Measurements from ENCODE around the gene F8.
"Not testable (repeated sequence)": the region's sequence is repeated elsewhere in the genome, so short reads cannot be mapped to it uniquely, and the experiment has no call there.

The F8 gene

DNA sequence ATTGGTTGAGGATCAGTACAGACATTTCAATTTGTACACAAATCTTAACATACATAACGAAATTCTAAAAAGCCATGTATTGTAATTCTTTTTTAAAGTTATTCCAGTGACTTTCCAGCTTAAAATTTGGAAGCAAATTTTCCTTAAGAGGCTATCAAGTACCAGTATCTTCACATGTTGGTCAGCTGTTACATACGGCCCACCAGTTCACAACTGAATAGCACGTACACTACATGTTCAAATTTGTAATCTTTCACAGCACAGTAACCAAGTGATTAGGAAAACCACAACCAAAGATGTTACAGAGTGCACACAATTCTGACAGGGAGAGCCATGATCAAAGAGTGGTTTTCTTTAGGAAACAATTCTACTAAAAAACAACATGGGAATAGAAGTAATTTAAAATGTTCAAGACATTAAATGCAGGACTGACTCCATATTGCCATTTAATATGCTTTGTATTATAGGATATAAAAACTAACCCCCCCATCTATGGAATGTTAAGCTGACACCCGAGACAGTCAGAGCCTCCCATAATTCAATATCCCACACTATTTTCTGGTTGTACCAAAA is 206.1 kb downstream of the F8 start:
- not testable (repeated sequence) for DNase-seq (ENCODE audit: low read depth in 2 of 2)

DNA sequence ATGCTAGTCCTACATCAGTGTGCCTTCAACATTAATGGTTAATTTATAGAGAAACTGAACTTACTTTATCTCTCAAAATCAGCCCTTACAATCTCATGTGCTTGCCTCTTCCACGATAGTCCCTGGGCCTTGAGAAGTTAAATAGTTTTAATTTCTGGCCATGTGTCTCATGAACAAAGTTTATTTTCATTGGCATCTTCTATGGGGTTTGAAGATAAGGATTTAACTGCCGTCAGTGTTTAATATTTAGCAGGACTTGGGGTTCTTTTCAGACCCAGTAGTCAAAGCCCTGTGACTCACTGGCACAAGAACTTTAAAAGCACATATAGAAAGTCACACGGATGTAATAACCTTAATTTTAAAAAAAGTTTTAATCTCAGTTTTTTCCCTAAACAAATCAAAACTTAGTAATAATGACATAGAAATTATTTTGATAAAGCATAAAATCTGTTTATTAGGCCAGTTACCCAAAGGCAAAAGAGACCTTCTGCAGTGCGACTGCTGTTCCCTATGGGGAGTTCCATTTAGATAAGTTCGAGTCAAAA is 207.2 kb downstream of the F8 start:
- no peak for DNase-seq (ENCODE audit: low read depth in 2 of 2)

DNA sequence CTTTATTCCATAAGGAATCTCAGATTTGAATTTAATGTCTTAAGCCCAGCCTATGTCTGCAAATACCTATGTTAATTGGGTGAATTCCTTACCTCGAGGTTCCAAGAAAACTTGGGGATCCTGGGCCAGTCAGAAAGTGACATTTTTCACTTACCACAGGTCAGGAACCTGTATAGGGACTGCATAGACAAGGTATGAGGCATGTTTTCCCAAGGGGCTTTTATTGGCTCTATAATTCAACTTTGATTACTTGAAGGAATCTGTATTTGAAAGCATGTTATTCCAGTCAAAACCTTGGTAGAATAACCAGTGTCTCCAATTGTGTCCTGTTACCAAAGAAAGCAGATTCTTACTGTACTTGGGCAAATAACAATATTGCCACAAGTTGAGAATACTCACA is 208.7 kb downstream of the F8 start:
- DNase-seq (ENCODE audit: low read depth in 2 of 2): no peak

DNA sequence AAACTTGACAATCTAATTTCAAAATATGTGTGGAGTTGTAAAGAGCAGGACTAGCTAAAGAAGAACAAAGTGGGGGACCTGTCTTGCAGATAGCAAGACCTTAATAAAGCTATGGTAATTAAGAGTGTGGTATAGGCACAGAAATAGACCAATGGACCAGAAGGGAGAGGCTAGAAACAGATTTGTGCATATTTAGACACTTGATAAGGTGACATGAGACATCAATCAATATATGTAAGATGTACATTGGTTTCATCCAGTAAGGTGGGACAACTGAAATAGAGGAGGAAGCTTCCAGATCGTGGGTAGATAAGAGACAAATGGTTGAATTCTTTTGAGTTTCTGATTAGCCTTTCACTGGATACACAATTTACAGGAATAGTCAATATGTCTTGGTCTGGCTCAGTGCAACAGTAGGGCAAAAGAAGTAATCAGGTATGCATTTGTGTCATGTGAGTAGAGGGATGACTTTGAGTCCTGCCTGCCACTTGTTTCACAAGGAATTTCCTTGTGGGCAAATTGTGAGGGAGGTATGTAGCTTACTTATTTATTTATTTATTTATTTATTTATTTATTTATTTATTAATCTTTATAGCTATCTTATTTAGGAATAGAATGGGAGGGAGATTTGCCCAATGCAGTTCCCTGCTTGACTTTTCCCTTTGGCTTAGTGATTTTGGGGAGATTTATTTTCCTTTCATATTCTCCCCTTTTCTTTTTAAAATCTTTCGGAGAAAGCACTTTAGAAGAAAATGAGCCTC is 210.0 kb downstream of the F8 start:
- DNase-seq (ENCODE audit: low read depth in 2 of 2): no peak

DNA sequence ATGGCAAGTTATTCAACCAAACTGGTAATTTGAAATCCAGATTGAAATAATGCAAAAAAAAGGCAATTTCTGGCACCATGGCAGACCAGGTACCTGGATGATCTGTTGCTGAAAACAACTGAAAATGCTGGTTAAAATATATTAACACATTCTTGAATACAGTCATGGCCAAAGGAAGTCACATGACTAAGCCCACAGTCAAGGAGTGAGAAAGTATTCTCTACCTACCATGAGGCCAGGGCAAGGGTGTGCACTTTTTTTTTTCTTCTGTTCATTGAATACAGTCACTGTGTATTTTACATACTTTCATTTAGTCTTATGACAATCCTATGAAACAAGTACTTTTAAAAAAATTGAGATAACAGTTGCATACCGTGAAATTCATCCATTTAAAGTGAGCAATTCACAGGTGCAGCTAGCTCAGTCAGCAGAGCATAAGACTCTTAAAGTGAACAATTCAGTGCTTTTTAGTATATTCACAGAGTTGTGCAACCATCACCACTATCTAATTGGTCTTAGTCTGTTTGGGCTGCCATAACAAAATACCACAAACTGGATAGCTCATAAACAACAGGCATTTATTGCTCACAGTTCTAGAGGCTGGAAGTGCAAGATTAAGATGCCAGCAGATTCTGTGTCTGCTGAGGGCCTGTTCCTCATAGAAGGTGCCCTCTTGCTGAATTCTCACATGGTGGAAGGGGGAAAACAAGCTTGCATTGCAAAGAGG is 212.4 kb downstream of the F8 start:
- no peak for DNase-seq (ENCODE audit: low read depth in 2 of 2)

DNA sequence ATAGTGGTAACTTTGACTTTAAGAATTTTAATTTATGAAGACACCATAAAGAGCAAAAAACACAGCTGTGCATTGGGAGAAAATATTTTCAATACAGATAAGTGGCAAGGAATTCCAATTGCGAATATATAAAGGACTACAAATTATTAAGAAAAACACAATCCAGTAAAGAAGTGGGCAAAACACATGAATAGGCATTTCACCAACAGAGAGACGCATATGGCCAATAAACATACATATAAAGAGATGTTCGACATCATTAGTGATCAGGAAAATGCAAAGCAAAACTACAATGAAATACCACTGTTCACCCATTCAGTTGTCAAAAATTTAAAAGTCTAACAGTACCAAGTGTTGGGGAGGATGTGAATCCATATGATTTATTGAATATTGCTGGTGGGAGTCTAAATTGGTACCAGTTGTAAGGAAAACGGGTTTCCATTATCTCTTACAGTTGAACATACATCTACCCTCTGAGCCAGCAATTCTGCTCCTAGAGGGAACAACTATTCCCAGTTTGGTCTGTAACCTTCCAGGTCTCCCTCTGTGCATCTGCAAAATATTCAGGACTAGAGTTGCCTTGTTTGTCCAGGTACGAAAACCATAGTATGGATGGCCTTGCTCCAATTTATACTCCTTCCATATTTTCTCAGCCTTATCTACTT is 215.6 kb downstream of the F8 start:
- no peak for DNase-seq (ENCODE audit: low read depth in 2 of 2)

DNA sequence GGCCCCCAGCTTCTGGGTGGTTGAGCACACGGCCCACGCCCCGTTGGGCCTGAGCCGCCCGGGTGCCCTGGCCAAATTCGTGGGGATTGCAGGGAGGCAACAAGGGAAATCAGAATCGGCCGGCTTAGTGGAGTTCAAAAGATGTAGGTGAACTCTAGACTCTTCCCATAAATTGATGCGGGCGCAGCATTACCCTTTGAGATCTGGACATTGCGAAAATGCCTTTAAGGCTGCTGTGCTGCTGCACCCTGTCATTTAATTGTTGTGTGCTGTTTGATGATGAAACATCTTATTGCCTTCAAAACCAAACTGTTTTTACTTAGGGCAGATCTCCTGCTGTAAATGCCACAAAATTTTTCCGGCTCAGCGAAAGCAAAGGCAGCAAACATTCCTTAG is 216.8 kb downstream of the F8 start:
- DNase-seq (ENCODE audit: low read depth in 2 of 2): no peak

DNA sequence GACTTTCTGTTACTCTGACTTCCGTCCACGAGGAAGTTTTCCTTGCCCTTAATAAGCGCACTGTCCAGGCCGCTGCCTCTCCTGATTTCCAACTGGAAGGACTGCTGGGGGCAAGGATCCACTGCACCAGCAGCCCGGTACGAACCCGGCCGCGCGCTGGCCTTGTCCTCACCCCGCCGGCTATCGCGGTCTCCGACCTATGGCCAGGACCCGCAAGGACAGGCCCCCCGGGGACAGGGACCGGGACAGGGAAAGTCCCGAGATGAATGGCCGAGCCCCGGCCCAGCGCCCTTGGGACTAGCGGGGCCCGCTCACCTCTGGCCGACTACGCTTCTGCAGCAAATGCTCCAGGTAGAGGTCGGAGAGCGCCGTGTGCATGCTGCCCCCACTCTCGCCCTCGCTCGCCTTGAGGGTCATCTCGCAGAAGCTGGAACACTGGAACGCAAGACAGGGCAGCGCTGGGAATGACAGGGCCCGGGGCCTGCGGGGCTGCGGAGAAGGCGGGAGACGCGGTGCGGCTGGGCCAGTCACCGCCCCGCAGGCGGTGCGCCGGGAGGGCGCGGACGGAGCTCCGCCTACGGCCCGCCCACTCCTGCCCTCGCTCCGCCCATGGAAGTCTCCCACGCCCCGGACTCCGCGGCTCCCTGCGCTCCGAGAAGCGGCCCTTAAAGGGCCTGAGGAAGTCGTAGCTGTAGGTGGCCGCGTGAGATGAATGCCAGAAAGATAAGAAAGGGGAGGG is 217.4 kb downstream of the F8 start, which contains the start of gene MPP1:
MPP1 (minus strand) TSS at position 529 of the 739 bp plus-strand sequence; CDS start at position 417, 112 bp downstream.
- DNase-seq (ENCODE audit: low read depth in 2 of 2): peak; percentile 24 to 27

DNA sequence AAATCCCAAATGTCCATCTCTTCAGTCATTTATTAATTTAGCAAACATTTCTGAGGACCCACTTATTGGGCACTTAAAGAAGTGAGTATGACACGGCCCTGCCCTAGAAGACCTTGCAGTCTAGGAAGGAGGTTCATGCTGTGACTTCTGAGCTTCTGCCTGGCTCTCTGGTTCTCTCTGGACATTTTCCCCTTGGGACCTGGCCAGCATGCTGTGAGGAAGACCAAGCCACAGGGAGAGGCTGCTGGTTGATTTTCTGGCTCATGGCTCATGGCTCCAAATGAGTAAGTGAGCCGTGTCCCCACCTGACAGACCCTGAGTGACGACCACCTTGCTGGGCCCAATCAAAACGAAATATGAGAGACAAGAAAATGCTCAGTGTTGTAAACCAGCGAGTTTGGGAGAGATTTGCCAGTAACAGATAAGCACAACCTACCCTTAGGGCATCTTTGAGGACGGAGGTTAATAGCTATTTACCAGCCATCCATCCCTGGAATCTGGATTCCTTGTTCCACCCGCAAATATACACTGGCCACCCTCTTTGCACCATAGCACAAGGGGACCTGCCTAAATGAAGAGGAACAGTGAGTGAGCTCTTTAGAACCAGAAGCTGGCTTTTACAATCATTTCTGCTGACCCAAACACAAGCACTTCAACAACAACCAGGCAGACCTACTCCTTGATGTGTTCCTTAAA is 218.1 kb downstream of the F8 start:
- DNase-seq (ENCODE audit: low read depth in 2 of 2): no peak

DNA sequence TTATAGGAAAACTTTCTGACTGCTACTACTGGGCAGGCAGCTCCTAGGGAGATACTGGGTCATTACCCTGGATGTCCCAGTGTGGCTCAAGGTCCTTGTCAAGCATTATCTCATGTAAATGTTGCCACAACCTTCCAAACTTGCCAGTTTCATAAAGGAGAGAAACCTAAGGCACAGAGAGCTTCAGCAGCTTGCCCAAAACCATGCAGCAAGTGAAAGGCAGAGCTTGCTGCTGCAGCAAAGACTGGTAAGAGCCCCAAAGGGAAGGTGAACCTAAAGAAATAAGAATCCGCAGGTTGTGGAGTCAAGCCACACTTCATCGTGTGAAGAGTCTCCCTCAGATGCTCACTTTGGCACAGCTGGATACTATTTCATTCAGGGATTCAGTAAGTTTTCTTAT is 219.6 kb downstream of the F8 start:
- DNase-seq (ENCODE audit: low read depth in 2 of 2): no peak

DNA sequence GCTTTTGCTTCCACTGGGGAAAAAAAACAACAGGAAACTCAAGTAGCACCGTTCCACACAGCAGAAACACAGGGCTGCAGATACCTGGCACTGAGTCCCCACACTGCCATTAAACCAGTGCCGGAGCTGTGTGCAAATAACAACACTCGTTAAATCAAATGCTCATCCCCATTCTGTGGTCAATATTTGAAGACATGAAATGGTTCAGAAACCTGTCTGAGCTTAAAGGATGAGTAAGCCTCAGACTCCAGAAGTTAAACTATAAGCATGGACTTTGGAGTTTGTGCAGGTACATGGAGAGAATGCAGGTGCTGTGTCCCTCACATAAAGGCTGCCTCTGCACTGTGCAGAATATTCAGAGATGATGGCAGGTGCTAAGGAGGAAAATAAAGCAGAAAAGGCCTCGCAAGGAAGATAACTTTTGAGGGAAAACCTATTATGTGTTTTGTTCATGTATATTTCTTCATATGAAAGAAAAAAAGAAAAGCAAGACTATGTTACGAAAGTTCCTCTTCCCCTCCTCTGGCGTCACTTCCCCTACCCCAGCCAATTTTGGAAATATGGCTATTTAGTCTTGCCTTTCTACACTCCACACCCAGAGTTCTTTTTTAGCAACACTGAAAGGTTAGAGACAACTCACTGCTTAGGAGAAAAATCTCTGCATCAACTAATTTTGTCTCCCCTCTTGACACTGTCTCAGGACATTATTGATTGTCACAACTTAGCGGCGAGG is 221.9 kb downstream of the F8 start:
- no peak for DNase-seq (ENCODE audit: low read depth in 2 of 2)

DNA sequence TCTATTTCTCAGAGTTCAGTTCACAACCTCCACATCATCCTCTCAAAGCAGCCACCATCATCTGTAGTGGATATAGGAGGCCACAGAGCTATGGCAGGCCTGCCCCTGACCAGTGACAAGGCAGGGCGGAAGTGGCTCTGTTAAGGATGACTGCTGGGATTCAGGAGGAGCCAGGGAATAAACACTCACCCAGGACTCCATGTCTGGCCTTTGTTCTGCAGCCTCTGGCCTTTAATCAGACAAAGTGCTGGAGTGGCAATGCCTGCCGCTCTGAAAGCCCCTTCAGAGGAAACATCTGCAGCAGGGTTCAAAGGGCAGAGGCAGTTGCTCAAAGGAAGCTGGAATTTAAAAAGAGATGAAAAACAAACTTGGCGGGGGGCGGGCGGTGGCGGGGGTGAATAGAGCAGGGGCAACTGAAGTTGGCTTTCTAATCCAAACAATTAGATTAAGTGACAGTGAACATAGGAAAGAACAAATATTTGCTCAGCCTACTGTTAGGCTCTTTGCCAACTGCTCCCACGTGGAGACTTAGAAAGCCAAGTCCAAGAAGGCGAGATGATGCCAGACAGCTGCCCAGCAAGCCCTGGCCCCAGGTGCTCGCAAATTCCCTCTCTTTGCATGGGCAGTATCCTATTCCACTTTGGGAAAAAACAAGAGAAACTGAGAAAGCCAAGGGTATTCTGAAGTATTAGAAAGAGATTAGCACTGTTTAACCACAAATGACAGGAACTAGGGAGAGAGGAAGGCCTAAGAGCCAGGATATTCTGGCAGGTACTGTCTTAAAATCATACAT is 222.8 kb downstream of the F8 start:
- no peak for DNase-seq (ENCODE audit: low read depth in 2 of 2)

DNA sequence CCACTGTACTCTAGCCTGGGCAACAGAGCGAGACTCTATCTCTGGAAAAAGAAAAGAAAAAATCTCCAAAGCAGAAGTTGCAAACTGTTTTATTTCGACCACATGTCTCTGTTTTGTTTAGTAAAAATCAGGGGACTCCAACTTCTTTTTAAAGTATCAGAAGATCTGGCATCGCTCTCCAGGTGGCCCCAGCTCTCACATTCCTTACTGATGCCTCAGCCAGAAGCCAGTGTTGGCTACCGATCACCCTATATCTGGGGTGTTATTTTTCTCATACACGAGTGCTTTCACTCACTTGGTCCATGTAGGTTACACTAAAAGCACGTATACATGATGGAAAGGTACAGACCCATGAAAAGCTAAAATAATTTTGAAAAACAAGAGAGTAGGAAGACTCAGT is 225.5 kb downstream of the F8 start:
- DNase-seq (ENCODE audit: low read depth in 2 of 2): no peak

DNA sequence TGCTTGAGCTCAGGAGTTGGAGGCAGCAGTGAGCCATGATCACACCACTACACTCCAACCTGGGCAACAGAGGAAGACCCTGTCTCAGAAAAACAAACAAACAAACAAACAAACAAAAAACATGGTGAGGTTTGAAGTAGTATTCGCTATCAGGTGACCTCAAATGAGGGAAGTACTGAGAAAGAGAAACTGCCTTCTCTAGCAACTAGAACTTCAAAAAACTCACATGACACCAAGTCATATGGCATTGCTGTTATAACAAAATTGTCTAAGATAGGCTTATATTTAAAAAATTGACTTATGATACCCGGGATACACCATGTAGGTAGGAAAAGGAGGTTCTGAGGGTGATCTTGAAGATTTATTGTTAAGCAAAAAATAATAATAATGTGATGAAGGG is 227.5 kb downstream of the F8 start:
- no peak for DNase-seq (ENCODE audit: low read depth in 2 of 2)

DNA sequence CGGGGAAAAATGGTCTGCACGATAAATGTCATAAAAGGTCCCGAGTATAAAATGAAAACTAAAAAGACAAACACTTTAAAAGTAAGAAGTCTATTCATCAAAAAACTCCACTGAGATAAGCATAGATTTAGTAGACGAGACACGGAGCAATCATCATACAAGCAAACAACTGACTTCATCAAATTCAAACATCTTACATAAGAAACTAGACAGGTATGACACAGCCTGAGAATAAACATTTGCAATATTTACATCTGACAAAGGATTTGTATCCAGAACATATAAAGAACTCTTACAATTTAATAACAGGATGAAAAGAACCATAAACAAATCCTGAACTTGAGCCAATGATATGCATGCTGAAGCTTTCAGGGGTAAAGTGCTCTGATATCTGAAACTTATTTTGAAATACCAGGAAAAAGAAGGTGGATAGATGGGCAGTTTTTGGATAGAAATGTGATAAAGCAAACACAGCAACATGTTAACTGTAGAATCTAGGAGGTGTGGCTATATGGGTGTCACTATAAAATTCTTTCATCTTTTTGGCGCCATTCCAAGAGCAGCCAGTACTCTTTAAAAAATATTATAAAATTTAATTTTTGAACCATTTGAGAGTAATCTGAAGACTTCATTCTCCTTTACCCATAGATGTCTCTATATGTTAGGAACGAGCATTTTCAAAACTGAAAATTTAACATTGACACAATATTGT is 229.3 kb downstream of the F8 start:
- DNase-seq (ENCODE audit: low read depth in 2 of 2): no peak

DNA sequence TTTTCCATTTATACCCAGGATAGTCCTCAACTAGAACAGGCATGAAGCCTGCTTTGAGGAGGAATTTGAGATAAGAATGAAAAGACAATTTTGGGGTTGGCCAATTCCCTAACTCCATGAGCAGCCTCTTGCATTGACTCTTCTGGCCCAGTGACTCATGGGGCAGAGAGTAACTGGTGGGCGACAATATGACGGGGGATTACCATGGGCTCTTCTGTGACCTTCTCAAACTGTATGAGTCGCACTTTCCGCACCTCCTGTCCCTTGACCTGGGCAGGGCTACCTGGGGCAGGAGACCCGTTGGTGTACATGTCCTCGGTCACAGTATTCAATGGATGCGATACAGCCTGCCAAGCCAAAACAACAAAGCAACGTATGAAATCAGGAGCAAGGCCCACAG is 230.6 kb downstream of the F8 start:
- DNase-seq (ENCODE audit: low read depth in 2 of 2): no peak

DNA sequence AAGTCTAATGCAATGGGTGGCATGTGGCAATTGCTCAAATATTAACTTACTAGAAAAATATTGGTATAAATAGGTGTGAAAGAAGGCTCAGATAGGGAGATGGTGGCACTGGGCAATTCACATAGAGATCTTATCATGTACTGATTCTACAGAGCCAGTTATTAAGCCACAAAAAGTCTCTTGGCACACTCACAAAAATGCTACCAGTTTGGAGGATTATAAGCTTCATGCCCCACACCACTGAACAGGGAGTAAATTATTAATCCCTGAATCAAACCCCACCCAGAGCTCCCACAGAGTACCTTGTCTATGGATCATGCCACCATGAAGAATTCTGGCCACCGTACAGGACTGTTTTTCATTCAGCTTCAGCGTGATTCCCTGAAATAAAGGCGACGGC is 231.1 kb downstream of the F8 start:
- DNase-seq (ENCODE audit: low read depth in 2 of 2): no peak
